Fibroblast of lung (primary cell): Measurements from ENCODE around the gene MUC16.

Experiments used
- EZH2 ChIP-seq: IDR thresholded peaks from 2 replicates; pipeline ENCODE4 v1.5.1; 2012; ENCODE audit warnings: low read length, control low read depth, mild to moderate bottlenecking; ENCODE audit errors: missing control alignments
- TF ChIP-seq, protein P1 (sequence below), 2 donors: IDR thresholded peaks in 1 of 2; conservative IDR thresholded peaks in 1 of 2; 1 replicate in 1 of 2; 2 replicates in 1 of 2; pipeline ENCODE4 v1.5.1; 2011 to 2012; ENCODE audit warnings: low read length in 2 of 2, control low read depth in 1 of 2, inconsistent platforms in 1 of 2, low read depth in 1 of 2, mild to moderate bottlenecking in 1 of 2

DNA sequence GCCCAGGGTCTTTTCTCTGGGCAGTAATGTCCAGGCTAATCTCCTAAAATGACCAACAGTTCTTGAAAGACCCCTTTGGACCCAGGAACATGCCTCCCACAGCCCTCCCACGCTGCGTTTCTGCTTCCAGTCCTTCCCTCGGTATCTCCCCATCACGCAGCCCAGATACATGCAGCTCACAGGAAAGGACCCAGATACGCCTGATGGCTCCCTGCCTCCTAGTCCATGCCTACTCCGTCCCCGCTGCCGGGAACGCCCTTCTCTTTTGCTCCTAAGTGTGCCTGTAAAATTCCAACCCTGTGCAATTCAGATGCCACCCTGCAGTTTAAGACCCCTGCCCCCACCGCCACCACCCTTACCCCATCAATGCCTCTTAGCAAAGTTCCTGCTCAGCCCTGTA, 778 bp downstream of the MUC16 start:
- TF ChIP-seq, protein P1, sequence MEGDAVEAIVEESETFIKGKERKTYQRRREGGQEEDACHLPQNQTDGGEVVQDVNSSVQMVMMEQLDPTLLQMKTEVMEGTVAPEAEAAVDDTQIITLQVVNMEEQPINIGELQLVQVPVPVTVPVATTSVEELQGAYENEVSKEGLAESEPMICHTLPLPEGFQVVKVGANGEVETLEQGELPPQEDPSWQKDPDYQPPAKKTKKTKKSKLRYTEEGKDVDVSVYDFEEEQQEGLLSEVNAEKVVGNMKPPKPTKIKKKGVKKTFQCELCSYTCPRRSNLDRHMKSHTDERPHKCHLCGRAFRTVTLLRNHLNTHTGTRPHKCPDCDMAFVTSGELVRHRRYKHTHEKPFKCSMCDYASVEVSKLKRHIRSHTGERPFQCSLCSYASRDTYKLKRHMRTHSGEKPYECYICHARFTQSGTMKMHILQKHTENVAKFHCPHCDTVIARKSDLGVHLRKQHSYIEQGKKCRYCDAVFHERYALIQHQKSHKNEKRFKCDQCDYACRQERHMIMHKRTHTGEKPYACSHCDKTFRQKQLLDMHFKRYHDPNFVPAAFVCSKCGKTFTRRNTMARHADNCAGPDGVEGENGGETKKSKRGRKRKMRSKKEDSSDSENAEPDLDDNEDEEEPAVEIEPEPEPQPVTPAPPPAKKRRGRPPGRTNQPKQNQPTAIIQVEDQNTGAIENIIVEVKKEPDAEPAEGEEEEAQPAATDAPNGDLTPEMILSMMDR (conservative IDR thresholded peaks at IDR 0.05 in 1 of 2, IDR thresholded peaks at IDR 0.05 in 1 of 2; ENCODE audit: low read depth in 1 of 2, low read length in 2 of 2) = no peak
- TF ChIP-seq EZH2 = no peak
